ENCODE results near the gene LHPP.

DNA sequence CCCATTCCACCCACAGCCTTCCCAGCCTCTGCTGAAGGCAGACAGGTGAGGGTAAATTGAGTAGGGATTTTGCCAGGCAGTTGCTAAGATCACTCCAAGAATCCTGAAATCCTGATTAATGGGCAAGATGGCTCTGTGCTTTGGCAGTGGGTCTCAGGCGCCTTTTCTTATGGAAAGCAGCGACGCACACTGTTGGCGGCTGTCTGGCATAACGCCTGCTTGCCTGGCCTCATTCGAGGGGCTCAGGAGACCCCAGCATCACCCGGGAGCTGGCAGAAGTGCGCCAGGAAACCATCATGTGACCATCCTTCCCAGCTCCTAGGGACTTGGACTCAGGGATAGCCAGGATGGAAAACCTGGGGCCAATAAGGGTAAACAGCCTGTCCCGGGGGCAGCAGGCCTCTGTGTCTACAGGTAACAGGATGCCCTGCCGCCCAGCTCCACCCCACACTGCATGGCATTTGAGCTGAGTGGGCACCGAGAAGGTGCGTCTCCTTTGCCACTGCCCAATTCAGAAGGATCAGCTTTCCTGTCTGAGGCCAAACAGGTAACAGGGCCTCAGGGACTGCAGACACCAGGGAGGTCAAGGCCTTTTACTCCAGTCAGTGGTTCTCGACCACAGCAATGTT, 184.0 kb downstream of the LHPP start:
- TF ChIP-seq, protein P1, sequence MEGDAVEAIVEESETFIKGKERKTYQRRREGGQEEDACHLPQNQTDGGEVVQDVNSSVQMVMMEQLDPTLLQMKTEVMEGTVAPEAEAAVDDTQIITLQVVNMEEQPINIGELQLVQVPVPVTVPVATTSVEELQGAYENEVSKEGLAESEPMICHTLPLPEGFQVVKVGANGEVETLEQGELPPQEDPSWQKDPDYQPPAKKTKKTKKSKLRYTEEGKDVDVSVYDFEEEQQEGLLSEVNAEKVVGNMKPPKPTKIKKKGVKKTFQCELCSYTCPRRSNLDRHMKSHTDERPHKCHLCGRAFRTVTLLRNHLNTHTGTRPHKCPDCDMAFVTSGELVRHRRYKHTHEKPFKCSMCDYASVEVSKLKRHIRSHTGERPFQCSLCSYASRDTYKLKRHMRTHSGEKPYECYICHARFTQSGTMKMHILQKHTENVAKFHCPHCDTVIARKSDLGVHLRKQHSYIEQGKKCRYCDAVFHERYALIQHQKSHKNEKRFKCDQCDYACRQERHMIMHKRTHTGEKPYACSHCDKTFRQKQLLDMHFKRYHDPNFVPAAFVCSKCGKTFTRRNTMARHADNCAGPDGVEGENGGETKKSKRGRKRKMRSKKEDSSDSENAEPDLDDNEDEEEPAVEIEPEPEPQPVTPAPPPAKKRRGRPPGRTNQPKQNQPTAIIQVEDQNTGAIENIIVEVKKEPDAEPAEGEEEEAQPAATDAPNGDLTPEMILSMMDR (IDR thresholded peaks at IDR 0.05), result no peak
- no peak for TF ChIP-seq POLR2A (IDR thresholded peaks at IDR 0.05)
